ENCODE measurements around the gene CDKN2D. TPM values are rescaled to one million over a fixed set of nuclear protein-coding genes. Genes with fewer than 3 reads are reported as not detected.
"Not testable (repeated sequence)": the region's sequence is repeated elsewhere in the genome, so short reads cannot be mapped to it uniquely, and the experiment has no call there.

The CDKN2D gene
- total and polyA plus RNA-seq, 2 donors = 40.3 to 42.3 TPM

DNA sequence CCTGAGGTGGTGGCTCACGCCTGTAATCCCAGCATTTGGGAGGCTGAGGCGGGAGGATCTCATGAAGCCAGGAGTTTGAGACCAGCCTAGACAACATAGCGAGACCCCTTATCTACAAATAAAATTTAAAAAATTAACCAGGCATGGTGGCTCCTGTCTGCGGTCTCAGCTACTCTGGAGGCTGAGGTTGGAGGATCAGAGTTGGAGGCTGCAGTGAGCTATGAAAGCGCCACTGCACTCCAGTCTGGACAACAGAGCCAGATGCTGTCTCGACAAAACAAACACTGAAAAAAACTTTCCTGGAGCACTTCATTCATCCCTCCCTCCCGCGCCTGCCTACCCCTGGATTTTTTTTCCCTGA lies 25.7 kb downstream of the CDKN2D start:
- H3K4me3 ChIP-seq (ENCODE audit: low read length in 2 of 2) = peak overlapping the region; percentile 96 to 99
- H3K27me3 ChIP-seq (ENCODE audit: control insufficient read depth in 2 of 2, insufficient read depth in 1 of 2, low read length in 1 of 2) = peaks cover 6 to 20% of the 10 kb centered on the region in 2 donors
- H3K27ac ChIP-seq (ENCODE audit: low read depth in 1 of 2, low read length in 1 of 2) = peak overlapping the region in 1 of 2 donors; percentile 43
- DNase-seq (ENCODE audit: low read depth in 6 of 9, low spot score in 9 of 9) = no peak
- H3K36me3 ChIP-seq (ENCODE audit: control insufficient read depth in 2 of 2, insufficient read depth in 2 of 2, low read length in 1 of 2) = peaks cover 19 to 23% of the 10 kb centered on the region in 2 donors
- H3K9me3 ChIP-seq (ENCODE audit: control insufficient read depth in 2 of 2, insufficient read depth in 1 of 2, low read length in 1 of 2) = peaks cover 0 to 12% of the 10 kb centered on the region in 2 donors
- H3K4me1 ChIP-seq (ENCODE audit: control insufficient read depth in 2 of 2, insufficient read depth in 2 of 2, low read length in 2 of 2) = peaks cover 15 to 30% of the 10 kb centered on the region in 2 donors
- 74% methylated on average over 8 of the region's 8 CpGs for WGBS

DNA sequence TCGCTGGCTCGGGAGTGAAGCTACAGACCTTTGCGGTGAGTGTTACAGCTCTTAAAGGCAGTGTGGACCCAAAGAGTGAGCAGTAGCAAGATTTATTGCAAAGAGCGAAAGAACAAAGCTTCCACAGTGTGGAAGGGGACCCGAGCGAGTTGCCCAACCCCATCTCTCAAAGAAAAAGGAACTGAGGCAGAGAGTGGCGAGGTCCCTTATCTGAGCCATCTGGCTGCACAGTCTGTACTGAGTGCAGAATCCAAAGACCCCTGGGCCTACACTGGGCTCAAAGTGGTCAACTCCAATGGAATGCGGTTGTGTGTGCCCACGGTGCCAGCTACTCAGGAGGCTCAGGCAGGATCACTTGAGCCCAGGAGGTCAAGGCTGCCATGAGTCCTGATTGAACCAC lies 29.8 kb downstream of the CDKN2D start:
- WGBS = 17% methylated on average over 9 of the region's 9 CpGs
- peaks cover 4 to 11% of the 10 kb centered on the region in 2 donors for H3K4me1 ChIP-seq (ENCODE audit: control insufficient read depth in 2 of 2, insufficient read depth in 2 of 2, low read length in 2 of 2)
- peaks cover 7 to 35% of the 10 kb centered on the region in 2 donors for H3K27me3 ChIP-seq (ENCODE audit: control insufficient read depth in 2 of 2, insufficient read depth in 1 of 2, low read length in 1 of 2)
- H3K9me3 ChIP-seq (ENCODE audit: control insufficient read depth in 2 of 2, insufficient read depth in 1 of 2, low read length in 1 of 2); H3K36me3 ChIP-seq (ENCODE audit: control insufficient read depth in 2 of 2, insufficient read depth in 2 of 2, low read length in 1 of 2); H3K27ac ChIP-seq (ENCODE audit: low read depth in 1 of 2, low read length in 1 of 2); H3K4me3 ChIP-seq (ENCODE audit: low read length in 2 of 2); DNase-seq (ENCODE audit: low read depth in 6 of 9, low spot score in 9 of 9): not testable (repeated sequence)

DNA sequence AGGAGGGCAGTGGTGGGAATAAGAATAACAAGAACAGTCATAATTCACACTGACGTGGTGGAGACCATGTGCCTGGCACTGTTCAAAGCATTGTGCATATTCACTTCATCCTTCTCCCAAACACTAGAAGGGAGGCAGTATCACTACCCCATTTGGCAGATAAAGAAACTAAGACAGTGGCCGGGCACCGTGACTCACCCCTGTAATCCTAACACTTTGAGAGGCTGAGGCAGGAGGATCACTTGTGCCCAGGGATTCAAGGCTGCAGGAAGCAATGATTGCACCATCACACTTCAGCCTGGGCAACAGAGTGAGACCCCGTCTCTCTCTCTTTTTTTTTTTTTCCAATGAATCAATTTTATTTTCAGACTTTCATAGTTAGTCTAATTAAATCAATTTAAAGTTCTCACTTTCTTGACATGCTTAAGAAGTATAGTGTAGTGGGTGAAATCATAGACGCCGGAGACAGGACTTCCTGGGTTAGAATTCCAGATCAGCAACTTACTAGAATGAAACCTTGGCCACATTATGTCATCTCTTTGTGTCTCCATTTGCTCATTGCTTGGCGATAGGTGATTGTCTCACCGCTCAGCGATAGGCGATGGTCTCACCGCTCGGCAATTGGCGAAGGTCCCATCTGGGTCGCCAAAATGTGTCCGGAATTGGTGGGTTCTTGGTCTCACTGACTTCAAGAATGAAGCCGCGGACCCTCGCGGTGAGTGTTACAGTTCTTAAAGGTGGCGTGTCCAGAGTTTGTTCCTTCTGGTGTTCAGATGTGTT lies 30.4 kb downstream of the CDKN2D start:
- no peaks in the 10 kb centered on the region for H3K9me3 ChIP-seq (ENCODE audit: control insufficient read depth in 2 of 2, insufficient read depth in 1 of 2, low read length in 1 of 2)
- no peak for DNase-seq (ENCODE audit: low read depth in 6 of 9, low spot score in 9 of 9)
- H3K4me1 ChIP-seq (ENCODE audit: control insufficient read depth in 2 of 2, insufficient read depth in 2 of 2, low read length in 2 of 2) = peaks cover 3 to 9% of the 10 kb centered on the region in 2 donors
- H3K27ac ChIP-seq (ENCODE audit: low read depth in 1 of 2, low read length in 1 of 2) = no peak overlapping the region
- peaks cover 7 to 35% of the 10 kb centered on the region in 2 donors for H3K27me3 ChIP-seq (ENCODE audit: control insufficient read depth in 2 of 2, insufficient read depth in 1 of 2, low read length in 1 of 2)
- no peaks in the 10 kb centered on the region for H3K36me3 ChIP-seq (ENCODE audit: control insufficient read depth in 2 of 2, insufficient read depth in 2 of 2, low read length in 1 of 2)
- WGBS = 59% methylated on average over 20 of the region's 20 CpGs
- no peak overlapping the region for H3K4me3 ChIP-seq (ENCODE audit: low read length in 2 of 2)

DNA sequence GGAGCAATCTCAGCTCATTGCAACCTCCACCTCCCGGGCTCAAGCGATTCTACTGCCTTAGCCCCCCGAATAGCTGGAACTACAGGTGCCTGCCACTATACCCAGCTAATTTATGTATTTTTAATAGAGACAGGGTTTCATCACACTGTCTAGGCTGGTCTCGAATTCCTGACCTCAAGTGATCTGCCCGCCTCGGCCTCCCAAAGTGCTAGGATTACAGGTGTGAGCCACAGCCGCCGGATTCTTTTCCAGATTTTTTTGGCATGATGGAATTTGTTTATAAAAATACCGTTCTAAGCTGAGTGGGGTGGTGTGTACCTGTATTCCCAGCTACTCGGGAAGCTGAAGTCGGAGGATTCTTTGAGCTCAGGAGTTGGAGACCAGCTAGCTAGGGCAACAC lies 31.1 kb downstream of the CDKN2D start:
- Histone ChIP-seq H3K4me1 (ENCODE audit: control insufficient read depth in 2 of 2, insufficient read depth in 2 of 2, low read length in 2 of 2) (peaks cover 0 to 4% of the 10 kb centered on the region in 2 donors), H3K4me3 (ENCODE audit: low read length in 2 of 2) (no peak overlapping the region), H3K9me3 (ENCODE audit: control insufficient read depth in 2 of 2, insufficient read depth in 1 of 2, low read length in 1 of 2) (no peaks in the 10 kb centered on the region), H3K36me3 (ENCODE audit: control insufficient read depth in 2 of 2, insufficient read depth in 2 of 2, low read length in 1 of 2) (no peaks in the 10 kb centered on the region), H3K27ac (ENCODE audit: low read depth in 1 of 2, low read length in 1 of 2) (no peak overlapping the region), H3K27me3 (ENCODE audit: control insufficient read depth in 2 of 2, insufficient read depth in 1 of 2, low read length in 1 of 2) (peaks cover 7 to 35% of the 10 kb centered on the region in 2 donors)
- no peak for DNase-seq (ENCODE audit: low read depth in 6 of 9, low spot score in 9 of 9)
- WGBS = 96% methylated on average over 11 of the region's 11 CpGs

DNA sequence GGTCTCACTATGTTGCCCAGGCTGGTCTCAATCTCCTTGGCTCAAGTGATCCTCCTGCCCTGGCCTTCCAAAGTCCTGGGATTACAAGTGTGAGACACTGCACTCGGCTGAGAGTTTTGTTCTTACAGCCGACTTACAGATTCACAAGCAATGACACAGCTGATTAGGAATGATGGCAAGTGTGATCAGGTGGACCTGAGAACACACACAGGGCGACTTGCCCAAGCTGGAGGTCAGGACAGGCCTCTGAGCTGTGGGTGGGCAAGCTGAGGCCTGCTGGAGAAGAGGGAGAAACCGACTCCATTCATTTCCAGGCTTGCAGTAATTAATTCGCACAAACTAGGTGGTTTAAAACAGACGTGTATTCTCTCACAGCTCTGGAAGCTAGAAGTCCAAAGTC lies 33.2 kb downstream of the CDKN2D start:
- no peak for DNase-seq (ENCODE audit: low read depth in 6 of 9, low spot score in 9 of 9)
- peaks cover 7 to 35% of the 10 kb centered on the region in 2 donors for H3K27me3 ChIP-seq (ENCODE audit: control insufficient read depth in 2 of 2, insufficient read depth in 1 of 2, low read length in 1 of 2)
- H3K27ac ChIP-seq (ENCODE audit: low read depth in 1 of 2, low read length in 1 of 2) = no peak overlapping the region
- WGBS = 91% methylated on average over 6 of the region's 6 CpGs
- H3K4me1 ChIP-seq (ENCODE audit: control insufficient read depth in 2 of 2, insufficient read depth in 2 of 2, low read length in 2 of 2) = no peaks in the 10 kb centered on the region
- no peaks in the 10 kb centered on the region for H3K36me3 ChIP-seq (ENCODE audit: control insufficient read depth in 2 of 2, insufficient read depth in 2 of 2, low read length in 1 of 2)
- H3K9me3 ChIP-seq (ENCODE audit: control insufficient read depth in 2 of 2, insufficient read depth in 1 of 2, low read length in 1 of 2) = no peaks in the 10 kb centered on the region
- no peak overlapping the region for H3K4me3 ChIP-seq (ENCODE audit: low read length in 2 of 2)

DNA sequence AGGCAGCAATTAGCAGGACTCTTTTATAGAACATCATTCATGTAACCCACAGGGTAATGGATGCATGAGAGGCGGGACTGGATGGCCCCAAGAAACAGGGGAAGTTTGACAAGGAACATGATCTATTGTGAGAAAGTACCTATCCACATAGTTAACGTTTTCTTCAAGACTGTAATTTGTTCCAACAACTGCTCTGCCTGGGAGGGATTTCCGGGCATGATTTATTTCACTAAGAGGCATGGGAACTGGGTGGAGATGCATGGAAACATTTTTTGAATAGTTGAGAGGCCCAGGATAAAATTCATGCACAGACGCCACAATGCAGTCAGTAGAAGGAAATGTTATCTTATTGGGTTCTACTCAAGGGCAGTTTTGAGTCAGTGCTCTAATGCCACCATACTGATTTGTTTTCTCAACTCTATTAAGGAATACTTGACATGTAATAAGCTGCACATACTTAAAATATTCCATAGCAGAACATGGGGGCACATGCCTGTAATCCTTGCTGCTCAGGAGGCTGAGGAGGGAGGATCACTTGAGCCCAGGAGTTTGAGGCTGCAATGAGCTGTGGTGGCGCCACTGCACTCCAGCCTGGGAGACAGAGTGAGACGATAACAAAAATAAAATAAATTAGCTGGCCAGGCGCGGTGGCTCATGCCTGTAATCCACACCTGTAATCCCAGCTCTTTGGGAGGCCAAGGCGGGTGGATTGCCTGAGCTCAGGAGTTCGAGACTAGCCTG lies 35.0 kb downstream of the CDKN2D start:
- H3K4me3 ChIP-seq (ENCODE audit: low read length in 2 of 2) = no peak overlapping the region
- H3K4me1 ChIP-seq (ENCODE audit: control insufficient read depth in 2 of 2, insufficient read depth in 2 of 2, low read length in 2 of 2) = no peaks in the 10 kb centered on the region
- H3K9me3 ChIP-seq (ENCODE audit: control insufficient read depth in 2 of 2, insufficient read depth in 1 of 2, low read length in 1 of 2) = no peaks in the 10 kb centered on the region
- peaks cover 4 to 22% of the 10 kb centered on the region in 2 donors for H3K27me3 ChIP-seq (ENCODE audit: control insufficient read depth in 2 of 2, insufficient read depth in 1 of 2, low read length in 1 of 2)
- no peak for DNase-seq (ENCODE audit: low read depth in 6 of 9, low spot score in 9 of 9)
- 87% methylated on average over 10 of the region's 10 CpGs for WGBS
- no peak overlapping the region for H3K27ac ChIP-seq (ENCODE audit: low read depth in 1 of 2, low read length in 1 of 2)
- no peaks in the 10 kb centered on the region for H3K36me3 ChIP-seq (ENCODE audit: control insufficient read depth in 2 of 2, insufficient read depth in 2 of 2, low read length in 1 of 2)

DNA sequence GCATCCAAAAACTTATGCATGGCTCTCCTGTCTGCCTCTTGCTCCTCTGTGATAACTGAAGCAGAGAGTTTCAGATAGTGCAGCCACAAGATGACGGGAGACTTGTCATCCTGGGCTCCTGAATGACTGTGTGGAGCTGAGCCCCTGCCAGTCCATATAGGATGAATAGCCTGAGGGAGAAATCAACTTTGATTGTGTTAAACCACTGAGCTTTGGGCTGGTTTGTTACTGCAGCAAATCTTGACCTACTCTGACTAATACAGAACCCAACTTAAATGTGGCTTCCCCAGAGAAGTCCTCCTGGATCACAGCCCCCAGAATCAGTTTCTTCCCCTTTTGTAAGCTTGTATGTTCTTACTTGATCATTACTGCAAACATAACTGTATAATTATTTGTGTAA lies 36.3 kb downstream of the CDKN2D start:
- no peak overlapping the region for H3K4me3 ChIP-seq (ENCODE audit: low read length in 2 of 2)
- no peaks in the 10 kb centered on the region for H3K9me3 ChIP-seq (ENCODE audit: control insufficient read depth in 2 of 2, insufficient read depth in 1 of 2, low read length in 1 of 2)
- no peaks in the 10 kb centered on the region for H3K36me3 ChIP-seq (ENCODE audit: control insufficient read depth in 2 of 2, insufficient read depth in 2 of 2, low read length in 1 of 2)
- H3K27me3 ChIP-seq (ENCODE audit: control insufficient read depth in 2 of 2, insufficient read depth in 1 of 2, low read length in 1 of 2) = peaks cover 0 to 9% of the 10 kb centered on the region in 2 donors
- H3K27ac ChIP-seq (ENCODE audit: low read depth in 1 of 2, low read length in 1 of 2) = no peak overlapping the region
- DNase-seq (ENCODE audit: low read depth in 6 of 9, low spot score in 9 of 9) = no peak
- 95% methylated on average over 1 of the region's 1 CpG for WGBS
- H3K4me1 ChIP-seq (ENCODE audit: control insufficient read depth in 2 of 2, insufficient read depth in 2 of 2, low read length in 2 of 2) = no peaks in the 10 kb centered on the region

DNA sequence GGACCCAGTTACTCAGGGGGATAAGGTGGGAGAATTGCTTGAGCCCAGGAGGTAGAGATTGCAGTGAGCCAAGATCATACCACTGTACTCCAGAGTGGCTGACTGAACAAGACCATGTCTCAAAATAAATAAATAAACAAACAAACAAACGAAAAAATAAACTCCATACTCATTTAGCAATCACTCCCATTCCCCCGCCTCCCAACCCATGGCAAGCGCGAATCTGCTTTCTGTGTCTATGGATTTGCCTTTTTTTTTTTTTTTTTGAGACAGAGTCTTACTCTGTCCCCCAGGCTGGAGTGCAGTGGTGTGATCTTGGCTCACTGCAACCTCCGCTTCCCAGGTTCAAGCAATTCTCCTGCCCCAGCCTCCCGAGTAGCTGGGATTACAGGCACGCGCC lies 41.9 kb downstream of the CDKN2D start:
- not testable (repeated sequence) for H3K9me3 ChIP-seq (ENCODE audit: control insufficient read depth in 2 of 2, insufficient read depth in 1 of 2, low read length in 1 of 2); H3K27ac ChIP-seq (ENCODE audit: low read depth in 1 of 2, low read length in 1 of 2); DNase-seq (ENCODE audit: low read depth in 6 of 9, low spot score in 9 of 9); H3K4me1 ChIP-seq (ENCODE audit: control insufficient read depth in 2 of 2, insufficient read depth in 2 of 2, low read length in 2 of 2); H3K4me3 ChIP-seq (ENCODE audit: low read length in 2 of 2); H3K36me3 ChIP-seq (ENCODE audit: control insufficient read depth in 2 of 2, insufficient read depth in 2 of 2, low read length in 1 of 2)
- H3K27me3 ChIP-seq (ENCODE audit: control insufficient read depth in 2 of 2, insufficient read depth in 1 of 2, low read length in 1 of 2) = peaks cover 2 to 16% of the 10 kb centered on the region in 2 donors
- WGBS = 96% methylated on average over 8 of the region's 8 CpGs

DNA sequence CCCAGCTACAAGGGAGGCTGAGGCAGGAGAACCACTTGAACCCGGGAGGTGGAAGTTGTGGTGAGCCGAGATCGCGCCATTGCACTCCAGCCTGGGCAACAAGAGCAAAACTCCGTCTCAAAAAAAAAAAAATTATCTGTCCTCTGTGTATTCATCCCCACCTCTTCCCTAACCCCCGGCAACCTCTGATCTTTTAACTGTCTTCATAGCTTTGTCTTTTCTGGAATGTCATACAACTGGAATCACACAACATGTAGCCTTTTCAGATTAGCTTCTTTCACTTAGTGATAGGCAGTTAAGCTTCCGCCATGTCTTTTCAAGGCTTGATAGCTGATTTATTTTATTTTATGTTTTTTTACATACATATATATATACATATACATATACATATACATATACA lies 43.1 kb downstream of the CDKN2D start:
- Histone ChIP-seq H3K4me3 (ENCODE audit: low read length in 2 of 2) (no peak overlapping the region), H3K36me3 (ENCODE audit: control insufficient read depth in 2 of 2, insufficient read depth in 2 of 2, low read length in 1 of 2) (no peaks in the 10 kb centered on the region), H3K27me3 (ENCODE audit: control insufficient read depth in 2 of 2, insufficient read depth in 1 of 2, low read length in 1 of 2) (peaks cover 4 to 27% of the 10 kb centered on the region in 2 donors), H3K9me3 (ENCODE audit: control insufficient read depth in 2 of 2, insufficient read depth in 1 of 2, low read length in 1 of 2) (peaks cover 0 to 4% of the 10 kb centered on the region in 2 donors), H3K4me1 (ENCODE audit: control insufficient read depth in 2 of 2, insufficient read depth in 2 of 2, low read length in 2 of 2) (no peaks in the 10 kb centered on the region), H3K27ac (ENCODE audit: low read depth in 1 of 2, low read length in 1 of 2) (no peak overlapping the region)
- WGBS = 95% methylated on average over 7 of the region's 7 CpGs
- no peak for DNase-seq (ENCODE audit: low read depth in 6 of 9, low spot score in 9 of 9)

All from thymus (tissue), 11 donors.